ENCODE measurements around the gene PLRG1.

PLRG1 gene

GRCh38 chr4:154573190-154573870, 23.1 kb upstream of the PLRG1 start:
- DNase-seq (ENCODE audit: low spot score), result no peak

DNA sequence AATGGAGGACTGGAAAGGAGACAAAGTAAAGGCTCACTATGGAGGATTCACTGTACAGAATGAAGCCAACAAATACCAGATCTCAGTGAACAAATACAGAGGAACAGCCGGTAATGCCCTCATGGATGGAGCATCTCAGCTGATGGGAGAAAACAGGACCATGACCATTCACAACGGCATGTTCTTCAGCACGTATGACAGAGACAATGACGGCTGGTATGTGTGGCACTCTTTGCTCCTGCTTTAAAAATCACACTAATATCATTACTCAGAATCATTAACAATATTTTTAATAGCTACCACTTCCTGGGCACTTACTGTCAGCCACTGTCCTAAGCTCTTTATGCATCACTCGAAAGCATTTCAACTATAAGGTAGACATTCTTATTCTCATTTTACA, 19.4 kb upstream of the PLRG1 start:
- DNase-seq (ENCODE audit: low spot score), result no peak

GRCh38 chr4:154569028-154569427, 18.8 kb upstream of the PLRG1 start:
- DNase-seq (ENCODE audit: low spot score), result no peak

GRCh38 chr4:154566639-154567204, 16.5 kb upstream of the PLRG1 start:
- no peak for DNase-seq (ENCODE audit: low spot score)

DNA sequence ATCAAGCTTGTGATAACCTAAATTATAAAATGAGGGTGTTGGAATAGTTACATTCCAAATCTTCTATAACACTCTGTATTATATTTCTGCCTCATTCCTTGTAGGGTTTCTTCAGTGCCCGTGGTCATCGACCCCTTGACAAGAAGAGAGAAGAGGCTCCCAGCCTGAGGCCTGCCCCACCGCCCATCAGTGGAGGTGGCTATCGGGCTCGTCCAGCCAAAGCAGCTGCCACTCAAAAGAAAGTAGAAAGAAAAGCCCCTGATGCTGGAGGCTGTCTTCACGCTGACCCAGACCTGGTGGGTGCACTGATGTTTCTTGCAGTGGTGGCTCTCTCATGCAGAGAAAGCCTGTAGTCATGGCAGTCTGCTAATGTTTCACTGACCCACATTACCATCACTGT, 15.5 kb upstream of the PLRG1 start:
- DNase-seq (ENCODE audit: low spot score), result no peak

- no peak for DNase-seq (ENCODE audit: low spot score)
These were observed 14.1 kb upstream of the PLRG1 start for GRCh38 chr4:154564311-154564710.

DNA sequence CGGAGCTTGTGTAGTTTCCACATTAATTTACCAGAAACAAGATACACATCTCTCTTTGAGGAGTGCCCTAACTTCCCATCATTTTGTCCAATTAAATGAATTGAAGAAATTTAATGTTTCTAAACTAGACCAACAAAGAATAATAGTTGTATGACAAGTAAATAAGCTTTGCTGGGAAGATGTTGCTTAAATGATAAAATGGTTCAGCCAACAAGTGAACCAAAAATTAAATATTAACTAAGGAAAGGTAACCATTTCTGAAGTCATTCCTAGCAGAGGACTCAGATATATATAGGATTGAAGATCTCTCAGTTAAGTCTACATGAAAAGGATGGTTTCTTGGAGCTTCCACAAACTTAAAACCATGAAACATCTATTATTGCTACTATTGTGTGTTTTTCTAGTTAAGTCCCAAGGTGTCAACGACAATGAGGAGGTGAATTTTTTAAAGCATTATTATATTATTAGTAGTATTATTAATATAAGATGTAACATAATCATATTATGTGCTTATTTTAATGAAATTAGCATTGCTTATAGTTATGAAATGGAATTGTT, 12.6 kb upstream of the PLRG1 start, which contains the start of gene FGB:
TSS of gene FGB (plus strand) at position 315 of the 558 bp plus-strand sequence. CDS start at position 323, 8 bp downstream.
- no peak for DNase-seq (ENCODE audit: low spot score)

GRCh38 chr4:154560824-154561231, 10.6 kb upstream of the PLRG1 start:
- no peak for DNase-seq (ENCODE audit: low spot score)

DNA sequence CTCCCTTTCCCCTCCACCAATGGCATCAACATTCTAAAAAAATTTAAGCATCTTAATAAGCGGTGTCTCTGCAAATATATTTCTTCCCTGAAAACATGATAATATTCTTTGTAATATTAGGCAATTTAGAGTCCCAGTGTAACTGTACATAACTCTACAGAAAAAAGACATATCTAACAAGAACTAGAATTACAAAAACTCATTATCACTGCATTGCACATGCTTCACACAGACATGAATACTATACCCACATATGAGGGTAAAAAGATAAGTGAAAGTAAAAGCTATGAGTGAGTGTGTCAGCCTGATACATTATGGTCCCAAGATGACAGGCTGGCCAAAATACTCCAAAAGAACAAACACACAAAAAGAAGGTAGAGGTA, 10.2 kb upstream of the PLRG1 start:
- DNase-seq (ENCODE audit: low spot score), result no peak

DNA sequence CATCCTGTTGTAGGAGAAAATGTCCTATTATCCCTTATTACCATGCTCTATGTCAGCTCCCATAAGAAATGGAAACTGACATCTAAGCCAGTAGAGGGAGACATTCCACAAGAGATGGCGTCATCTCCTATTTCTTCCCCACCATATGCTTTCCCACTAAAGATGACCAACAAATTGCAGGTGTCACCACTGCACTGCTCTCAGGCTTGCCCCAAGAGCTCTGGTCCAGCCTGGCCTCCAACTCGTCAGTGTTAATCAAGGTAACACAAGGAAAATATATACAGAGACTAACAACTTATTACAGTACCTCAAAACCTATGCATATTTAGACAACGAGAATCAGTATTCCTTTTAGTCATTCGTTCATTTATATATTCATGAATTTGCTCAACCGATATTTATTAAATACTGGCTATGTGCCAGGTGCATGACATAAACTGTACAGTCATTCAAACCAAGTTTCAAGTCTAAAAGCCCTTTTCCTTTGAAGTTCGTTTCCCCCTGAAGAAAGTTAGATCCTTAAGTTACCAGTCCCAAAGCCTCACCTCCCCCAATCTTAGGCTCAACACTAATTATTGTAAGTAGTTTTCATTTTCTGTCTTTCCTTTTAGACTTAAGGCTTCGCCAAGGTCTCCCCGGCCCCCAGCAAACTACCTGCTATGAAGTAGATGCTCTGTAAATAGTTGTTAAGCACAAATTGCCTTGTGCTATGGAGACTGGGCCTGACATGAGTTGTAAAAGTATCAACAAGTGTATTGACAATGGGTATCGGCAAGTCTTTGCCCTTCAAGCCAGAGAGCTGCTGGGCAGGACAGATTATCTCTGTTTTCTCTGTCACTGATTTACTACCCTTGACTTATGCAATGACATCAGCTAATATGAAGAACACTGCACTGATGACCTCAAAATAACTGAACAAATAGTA, 9.6 kb upstream of the PLRG1 start:
- peak; percentile 70 for DNase-seq (ENCODE audit: low spot score)

DNA sequence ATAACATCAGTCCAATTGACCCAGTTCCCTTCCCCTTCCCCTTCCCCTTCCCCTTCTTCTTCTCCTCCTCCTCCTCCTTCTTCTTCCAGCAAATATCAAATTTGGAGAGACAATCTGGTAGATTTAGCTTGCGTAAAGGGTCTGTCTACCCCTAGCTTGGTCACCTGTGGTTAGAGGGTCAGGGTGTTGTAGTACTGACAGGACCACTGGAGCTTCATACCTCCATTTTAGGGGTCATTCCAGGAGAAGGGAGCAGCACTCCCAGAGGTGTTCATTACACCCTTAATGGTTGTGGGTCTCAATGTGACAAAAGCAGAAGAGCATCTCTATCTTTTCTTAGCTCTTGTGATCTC, 8.9 kb upstream of the PLRG1 start:
- no peak for DNase-seq (ENCODE audit: low spot score)

DNA sequence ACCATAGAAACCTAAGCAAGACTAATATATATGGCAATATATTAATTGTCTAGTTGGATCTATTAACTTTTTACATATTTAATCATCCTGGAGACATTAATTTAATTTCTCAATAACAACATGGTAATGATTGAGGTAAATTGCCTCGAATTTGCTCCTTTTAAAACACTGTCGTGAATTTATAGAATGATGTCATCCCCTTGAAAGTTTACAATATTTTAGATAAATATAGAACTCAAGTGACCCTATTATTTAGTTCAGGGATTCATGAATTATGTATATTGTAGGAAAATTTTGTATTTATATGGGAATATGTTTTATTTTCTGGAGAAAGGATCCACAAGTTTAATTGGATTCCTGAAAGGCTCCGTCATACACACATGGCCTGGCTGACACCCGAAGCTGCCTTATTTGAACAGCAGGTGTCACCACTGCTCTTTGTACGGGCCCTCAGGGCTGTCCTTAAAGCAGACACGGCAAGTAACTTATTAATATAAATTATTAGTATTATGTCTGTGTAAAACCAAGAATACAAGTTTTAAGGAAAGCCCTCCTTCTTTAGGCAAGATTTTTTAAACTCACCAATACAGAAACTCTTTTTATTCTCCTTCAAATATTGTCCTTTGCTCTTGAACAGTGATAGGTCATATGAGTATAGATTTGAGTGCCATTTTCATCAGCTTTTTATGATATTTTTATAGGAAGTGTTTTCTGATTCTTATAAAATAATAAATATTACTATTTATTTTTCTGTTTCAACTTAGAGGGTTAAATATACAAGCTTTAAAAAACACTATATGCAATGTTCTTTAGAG, 1.9 kb upstream of the PLRG1 start:
- peak; percentile 62 for DNase-seq (ENCODE audit: low spot score)

GRCh38 chr4:154545689-154546088, 4.5 kb downstream of the PLRG1 start:
- no peak for DNase-seq (ENCODE audit: low spot score)

GRCh38 chr4:154542271-154542879, 7.8 kb downstream of the PLRG1 start:
- DNase-seq (ENCODE audit: low spot score), result no peak

DNA sequence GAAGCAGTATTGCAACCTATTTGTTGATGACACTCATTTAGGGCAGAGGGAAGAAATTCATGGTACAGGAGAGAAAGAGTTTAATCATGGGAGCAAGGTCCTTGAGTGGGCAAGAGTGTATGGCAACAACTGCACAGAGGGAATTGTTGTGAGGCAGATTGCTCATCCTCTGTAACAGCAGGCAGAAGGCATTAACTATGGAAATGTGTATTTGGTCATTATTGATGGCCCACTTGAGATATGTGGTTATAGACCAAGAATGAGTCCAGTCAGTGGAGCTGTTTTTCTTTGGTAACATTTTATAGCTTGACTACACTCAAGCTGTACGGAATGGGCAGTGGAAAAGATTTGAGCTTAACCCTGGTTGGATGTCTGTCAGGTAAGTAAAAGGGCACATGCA, 15.9 kb downstream of the PLRG1 start:
- DNase-seq (ENCODE audit: low spot score), result no peak

DNA sequence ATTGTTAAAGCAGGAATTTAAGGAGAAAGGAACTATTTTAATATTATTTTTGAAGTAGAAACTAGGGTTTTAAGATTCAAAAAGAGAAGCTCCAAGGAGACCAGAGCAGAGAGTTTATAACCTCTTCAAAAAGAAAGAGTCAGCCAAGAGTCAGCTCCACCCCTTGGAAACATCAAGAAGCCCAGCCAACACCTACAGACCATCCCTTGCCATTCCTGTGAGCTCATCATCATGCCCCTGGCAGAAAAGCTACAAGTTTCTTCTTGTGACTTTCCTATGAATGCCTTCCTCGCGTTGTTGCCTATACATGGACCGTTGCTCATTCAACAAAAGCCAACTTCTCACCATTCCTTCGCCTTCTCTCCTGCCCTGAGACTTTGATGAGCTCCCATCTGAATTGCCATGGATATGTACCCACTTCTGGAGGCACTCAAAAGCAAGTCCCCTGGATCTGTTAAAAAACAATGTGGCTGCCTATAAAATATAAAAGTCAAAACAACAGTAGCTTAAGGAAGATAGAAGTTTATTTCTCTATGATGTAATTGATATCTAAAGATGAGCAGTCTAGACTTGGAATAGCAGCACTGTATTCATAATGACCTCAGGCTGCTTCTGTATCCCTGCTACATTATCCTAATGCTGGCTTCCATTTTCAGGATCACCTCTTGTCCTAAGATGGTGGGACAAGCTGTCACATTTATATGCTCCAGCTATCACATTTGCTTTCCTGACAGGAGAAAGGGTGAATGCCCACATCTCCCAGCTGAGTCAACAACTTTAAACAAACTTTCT, 20.3 kb downstream of the PLRG1 start:
- DNase-seq (ENCODE audit: low spot score), result no peak

GRCh38 chr4:154528869-154529268, 21.3 kb downstream of the PLRG1 start:
- no peak for DNase-seq (ENCODE audit: low spot score)

GRCh38 chr4:154527308-154527707, 22.9 kb downstream of the PLRG1 start:
- no peak for DNase-seq (ENCODE audit: low spot score)

- no peak for DNase-seq (ENCODE audit: low spot score)
These were observed 24.0 kb downstream of the PLRG1 start for GRCh38 chr4:154526151-154526550.

GRCh38 chr4:154521607-154522006, 28.6 kb downstream of the PLRG1 start:
- no peak for DNase-seq (ENCODE audit: low spot score)

- DNase-seq (ENCODE audit: low spot score), result no peak
These were observed 31.0 kb downstream of the PLRG1 start for GRCh38 chr4:154519214-154519613.
